Mononuclear cell (primary cell): ENCODE measurements around the gene IGF1R. TPM values are rescaled to one million over a fixed set of nuclear protein-coding genes. Genes with fewer than 3 reads are reported as not detected.
"Not testable (repeated sequence)": the region's sequence is repeated elsewhere in the genome, so short reads cannot be mapped to it uniquely, and the experiment has no call there.

Experiments used
- H3K27me3 ChIP-seq: 2 replicates; pipeline ENCODE4 v1.6.0; 2011; ENCODE audit warnings: low read length, control low read depth; ENCODE audit not compliant: insufficient read depth
- H3K4me1 ChIP-seq: 2 replicates; pipeline ENCODE4 v1.5.1; 2011; ENCODE audit warnings: mild to moderate bottlenecking, low read length, control low read depth; ENCODE audit not compliant: insufficient read depth
- H3K4me3 ChIP-seq: 2 replicates; pipeline ENCODE4 v1.5.1; 2011; ENCODE audit warnings: mild to moderate bottlenecking, low read length, moderate library complexity
- H3K9me3 ChIP-seq: 2 replicates; pipeline ENCODE4 v1.5.1; 2011; ENCODE audit warnings: low read depth, mild to moderate bottlenecking, control low read depth, low read length
- total RNA-seq: library from RNA; depleted of rRNA; stranded (reverse); fragments of >200 nt; gene quantifications from one replicate; pipeline ENCODE4 v1.2.3, GENCODE V29; 2012

The IGF1R gene
- total RNA-seq, 1 donor = 23.5 TPM

DNA sequence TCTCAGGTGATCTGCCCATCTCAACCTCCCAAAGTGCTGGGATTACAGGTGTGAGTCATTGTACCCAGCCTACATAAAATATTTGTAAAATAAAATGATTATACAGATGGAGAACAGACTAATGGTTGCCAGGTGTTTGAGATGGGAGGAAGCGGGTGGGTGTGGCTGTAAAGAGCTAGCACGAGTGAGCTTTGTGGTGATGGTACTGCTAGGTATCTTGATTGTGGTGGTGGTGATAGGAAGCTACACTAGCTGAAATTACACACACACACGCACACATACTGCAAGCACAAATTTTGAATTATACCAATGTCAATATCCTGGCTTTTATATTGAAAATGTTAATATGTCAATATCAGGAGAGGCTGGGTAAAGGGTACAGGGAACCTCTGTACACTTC lies 353.9 kb downstream of the IGF1R start:
- Histone ChIP-seq H3K4me3 (no peak overlapping the region), H3K4me1 (no peaks in the 10 kb centered on the region), H3K27me3 (peaks cover 3% of the 10 kb centered on the region), H3K9me3 (no peaks in the 10 kb centered on the region)

DNA sequence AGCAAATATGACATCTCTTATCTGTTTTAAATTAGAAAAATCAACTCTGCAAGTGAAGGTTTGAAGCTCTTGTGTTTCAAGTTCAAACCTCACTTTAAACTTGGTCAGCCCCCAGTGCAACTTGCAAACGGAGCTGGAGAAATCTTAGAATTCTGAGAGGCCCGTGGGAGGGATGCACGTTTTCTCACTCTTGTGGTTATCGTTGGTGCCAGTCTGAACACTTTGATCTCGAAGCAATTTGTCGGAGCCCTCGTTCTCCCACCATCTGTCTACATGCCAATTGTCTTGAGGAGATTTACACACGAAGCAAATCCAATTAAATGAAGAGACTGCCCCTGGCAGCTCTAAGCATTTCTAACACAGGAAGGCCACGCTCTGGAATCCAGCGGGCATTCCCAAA lies 355.0 kb downstream of the IGF1R start:
- not testable (repeated sequence) for H3K4me3 ChIP-seq, H3K9me3 ChIP-seq, H3K4me1 ChIP-seq, H3K27me3 ChIP-seq

DNA sequence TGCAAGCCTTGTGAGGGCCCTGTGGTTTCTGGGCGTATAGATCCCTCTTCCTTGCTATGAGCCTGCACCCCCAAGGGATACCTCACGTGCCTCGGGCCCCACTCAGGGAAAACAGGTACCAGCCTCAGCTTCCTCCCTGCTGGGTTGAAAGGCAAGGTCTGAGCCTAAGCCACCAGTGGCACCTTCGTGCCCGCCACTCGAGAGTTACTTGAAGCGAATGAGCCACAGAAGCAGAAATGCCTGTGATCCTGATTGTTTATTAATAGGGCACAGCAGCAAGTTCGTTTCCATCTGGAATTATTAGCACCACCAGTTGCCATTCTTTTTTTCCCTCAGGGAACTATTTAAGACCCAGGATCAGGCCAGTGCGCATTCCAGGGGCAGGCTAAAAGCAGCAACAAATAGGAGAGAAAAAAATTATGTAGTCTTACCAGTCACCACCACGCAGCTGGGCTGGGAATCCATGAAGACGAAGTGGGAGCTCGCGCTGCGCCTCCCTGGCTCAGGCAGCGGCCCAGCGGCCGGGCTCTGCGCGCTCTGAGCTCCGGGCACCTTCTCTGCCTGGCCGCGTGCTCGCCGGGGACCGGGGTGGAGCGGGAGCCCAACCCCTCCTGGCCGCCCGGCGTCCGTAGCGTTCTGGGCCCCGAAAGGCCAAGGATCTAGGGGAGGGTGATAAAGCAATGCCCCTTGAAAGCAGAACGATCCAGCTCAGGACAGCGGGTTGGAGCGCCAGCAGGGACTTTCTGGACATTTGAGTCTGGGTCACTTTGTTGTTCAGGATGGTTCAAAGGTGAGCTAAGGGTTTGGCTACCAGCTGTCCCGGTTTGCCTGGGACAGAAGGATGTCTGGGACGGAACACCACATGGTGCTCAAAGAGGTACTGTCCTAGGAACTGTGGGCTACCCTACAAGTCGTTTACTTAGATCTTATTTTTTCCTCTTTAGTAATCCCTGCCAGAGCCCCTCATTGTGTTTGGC lies 356.9 kb downstream of the IGF1R start:
- H3K4me3 ChIP-seq, H3K9me3 ChIP-seq, H3K4me1 ChIP-seq, H3K27me3 ChIP-seq: not testable (repeated sequence)

DNA sequence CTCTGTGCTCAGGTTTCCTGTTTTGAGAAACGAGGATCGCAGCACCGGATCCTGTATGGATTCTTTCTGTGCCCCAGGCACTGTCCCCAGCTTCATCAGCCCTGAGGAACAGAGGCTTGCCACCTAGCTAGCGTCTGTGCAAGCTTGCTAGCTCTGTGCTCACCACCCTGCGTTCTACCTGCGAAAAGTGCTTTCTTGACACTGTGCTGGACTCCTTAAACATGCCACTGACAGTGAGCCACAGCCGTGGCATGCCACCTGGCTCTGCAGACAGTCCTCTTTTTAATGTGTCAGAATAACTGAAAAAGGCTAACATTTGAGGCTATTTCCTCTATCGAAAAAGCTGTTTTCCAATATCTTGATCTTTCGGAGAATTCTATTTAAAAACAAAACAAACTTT lies 357.8 kb downstream of the IGF1R start:
- Histone ChIP-seq H3K27me3 (peaks cover 3% of the 10 kb centered on the region), H3K9me3 (no peaks in the 10 kb centered on the region), H3K4me1 (no peaks in the 10 kb centered on the region), H3K4me3 (no peak overlapping the region)

DNA sequence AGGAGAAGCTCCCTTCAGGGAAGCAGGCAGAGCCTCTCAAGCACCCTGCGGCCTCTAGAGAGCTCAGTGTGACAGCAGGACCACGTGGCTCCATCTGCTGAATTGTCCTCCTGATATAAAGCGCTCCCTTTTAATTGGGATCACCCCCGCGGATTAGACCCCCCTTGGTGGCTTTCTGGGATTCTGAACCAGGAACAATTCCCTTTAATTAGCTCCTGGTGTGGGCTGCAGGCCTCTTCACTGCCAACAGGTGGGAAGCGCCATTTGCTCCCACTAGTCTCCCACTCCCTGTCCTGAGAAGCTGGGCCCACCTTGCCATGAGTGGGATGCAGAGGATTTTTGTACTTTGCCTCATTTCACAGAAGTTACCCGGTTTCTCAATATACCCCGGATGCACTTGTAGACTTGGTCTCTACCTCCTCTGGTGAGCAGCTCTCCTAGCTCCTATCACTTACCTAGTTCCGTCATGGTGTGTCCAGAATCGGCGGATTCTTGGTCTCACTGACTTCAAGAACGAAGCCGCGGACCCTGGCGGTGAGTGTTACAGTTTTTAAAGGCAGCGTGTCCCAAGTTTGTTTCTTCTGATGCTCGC lies 358.7 kb downstream of the IGF1R start:
- Histone ChIP-seq H3K4me3 (no peak overlapping the region), H3K27me3 (peaks cover 3% of the 10 kb centered on the region), H3K4me1 (no peaks in the 10 kb centered on the region), H3K9me3 (no peaks in the 10 kb centered on the region)

DNA sequence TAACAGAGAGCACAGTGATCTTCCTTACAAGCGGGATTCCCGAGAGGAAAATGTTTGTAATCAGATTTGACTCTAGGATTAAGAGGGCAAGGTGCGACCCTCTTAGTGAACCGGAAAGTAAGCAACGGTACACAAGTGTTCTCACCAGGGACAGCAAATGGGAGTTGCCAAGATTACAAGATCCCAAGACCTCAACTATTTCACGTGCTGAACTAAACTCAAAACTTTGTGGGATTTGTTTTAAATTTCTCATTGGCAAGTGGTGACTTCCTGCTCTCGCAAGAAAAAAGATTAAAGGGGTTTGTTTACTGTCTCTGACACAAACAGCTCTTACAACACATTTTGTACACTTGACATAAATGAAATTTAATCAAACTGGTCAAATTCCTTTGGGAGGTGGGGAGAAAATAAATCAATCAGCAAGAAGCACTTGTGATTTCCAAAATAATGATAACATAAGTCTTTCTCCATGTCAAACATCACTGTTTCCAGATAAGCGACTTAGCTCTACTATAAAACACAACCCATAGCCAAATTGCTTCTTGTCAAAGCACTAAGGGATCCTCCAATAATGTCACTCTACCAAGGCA lies 361.5 kb downstream of the IGF1R start:
- Histone ChIP-seq H3K4me1 (no peaks in the 10 kb centered on the region), H3K27me3 (peaks cover 3% of the 10 kb centered on the region), H3K9me3 (no peaks in the 10 kb centered on the region), H3K4me3 (no peak overlapping the region)

DNA sequence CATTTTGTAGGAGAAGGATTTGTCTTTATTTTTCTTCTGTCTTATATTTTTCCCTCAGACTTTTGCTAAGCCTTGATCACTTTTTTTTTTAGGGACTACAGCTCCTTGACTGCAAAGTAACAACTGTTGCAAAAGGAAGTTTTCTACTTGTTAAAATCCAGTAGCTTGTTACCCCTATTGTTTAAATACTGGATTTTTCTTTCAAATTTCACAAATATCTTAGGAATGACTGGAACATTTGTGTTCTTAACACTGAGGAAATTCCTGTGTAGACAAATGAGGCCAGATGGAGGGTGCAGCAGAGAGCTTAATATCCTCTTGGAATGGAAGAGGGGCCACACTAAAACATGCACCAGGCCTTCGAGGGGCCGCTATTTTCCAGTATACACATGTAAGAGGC lies 362.4 kb downstream of the IGF1R start:
- Histone ChIP-seq H3K27me3 (peaks cover 8% of the 10 kb centered on the region), H3K9me3 (no peaks in the 10 kb centered on the region), H3K4me1 (peaks cover 6% of the 10 kb centered on the region), H3K4me3 (no peak overlapping the region)
